Fibroblast of skin of scalp (primary cell): ENCODE data around the gene TUFT1.

Experiments used
- DNase-seq: peaks from one replicate; pipeline ENCODE4 v3.0.0-alpha.2; 2013

TUFT1 gene

GRCh38 chr1:151539321-151540020 is 638 bp upstream of the TUFT1 start:
- peak; percentile 92 for DNase-seq

- no peak for DNase-seq
Observed at GRCh38 chr1:151540982-151541377, 871 bp downstream of the TUFT1 start.

GRCh38 chr1:151541752-151542151 is 1.6 kb downstream of the TUFT1 start:
- no peak for DNase-seq

- DNase-seq = peak; percentile 96
Observed at GRCh38 chr1:151542710-151543129, 2.6 kb downstream of the TUFT1 start.

GRCh38 chr1:151545542-151545941 is 5.4 kb downstream of the TUFT1 start:
- DNase-seq = no peak

GRCh38 chr1:151546011-151546925 is 6.2 kb downstream of the TUFT1 start:
- no peak for DNase-seq

- DNase-seq = peak; percentile 96
Observed at GRCh38 chr1:151547119-151547899, 7.2 kb downstream of the TUFT1 start.

GRCh38 chr1:151547900-151548230 is 7.8 kb downstream of the TUFT1 start:
- DNase-seq = no peak

- no peak for DNase-seq
Observed at GRCh38 chr1:151549199-151549598, 9.1 kb downstream of the TUFT1 start.

- DNase-seq = no peak
Observed at GRCh38 chr1:151553659-151554058, 13.6 kb downstream of the TUFT1 start.

- DNase-seq = no peak
Observed at GRCh38 chr1:151556052-151556451, 15.9 kb downstream of the TUFT1 start.

GRCh38 chr1:151562661-151563060 is 22.6 kb downstream of the TUFT1 start:
- DNase-seq = no peak

GRCh38 chr1:151563376-151563775 is 23.3 kb downstream of the TUFT1 start:
- DNase-seq = no peak

GRCh38 chr1:151565502-151566189 is 25.5 kb downstream of the TUFT1 start:
- DNase-seq = no peak

- DNase-seq = no peak
Observed at GRCh38 chr1:151568626-151569088, 28.5 kb downstream of the TUFT1 start.

- DNase-seq = no peak
Observed at GRCh38 chr1:151570819-151571218, 30.7 kb downstream of the TUFT1 start.

- DNase-seq = peak; percentile 75
Observed at GRCh38 chr1:151574575-151575529, 34.7 kb downstream of the TUFT1 start.

GRCh38 chr1:151577173-151577572 is 37.1 kb downstream of the TUFT1 start:
- no peak for DNase-seq

- DNase-seq = no peak
Observed at GRCh38 chr1:151578941-151579340, 38.8 kb downstream of the TUFT1 start.

GRCh38 chr1:151579436-151580225 is 39.5 kb downstream of the TUFT1 start:
- no peak for DNase-seq
